ENCODE results near the gene EGLN2. TPM values are rescaled to one million over a fixed set of nuclear protein-coding genes. Genes with fewer than 3 reads are reported as not detected.
"Not testable (repeated sequence)": the region's sequence is repeated elsewhere in the genome, so short reads cannot be mapped to it uniquely, and the experiment has no call there.

EGLN2 gene
- total and polyA plus RNA-seq, 9 of the 15 experiments (the other 6 are each of a cell fraction or from before 2014, with no cell fraction given): 9.6 to 114 (median 71.0) TPM

GRCh38 chr19:40842997-40843652 is 44.1 kb downstream of the EGLN2 start:
- H3K9me3 ChIP-seq (replicated peaks; ENCODE audit: control insufficient read depth, insufficient read depth, low read depth, low read length); H3K27me3 ChIP-seq (ENCODE audit: control insufficient read depth in 2 of 2, insufficient read depth in 2 of 2, low read length in 2 of 2); intact Hi-C loops (cut with micrococcal nuclease); H3K79me2 ChIP-seq (ENCODE audit: control insufficient read depth, insufficient read depth, low read length); DNase-seq (ENCODE audit: extremely low read depth in 1 of 4, low spot score in 3 of 4); BruUV-seq (replicated peaks); H3K4me2 ChIP-seq (ENCODE audit: insufficient read depth, low read length); H3K4me3 ChIP-seq; CTCF ChIA-PET (ENCODE audit: low intra/inter-chr PET ratio); POLR2A ChIA-PET; in situ Hi-C loops (cut with MboI); H3K4me1 ChIP-seq (replicated peaks in 1 of 2; ENCODE audit: control insufficient read depth in 2 of 2, insufficient read depth in 2 of 2, low read length in 2 of 2); H3K9me1 ChIP-seq (ENCODE audit: control insufficient read depth, insufficient read depth, low read length); H3K9ac ChIP-seq (ENCODE audit: insufficient read depth in 1 of 2, low read depth in 2 of 2, low read length in 2 of 2); H4K20me1 ChIP-seq (replicated peaks; ENCODE audit: control insufficient read depth, insufficient read depth, low read length); ATAC-seq; FAIRE-seq; H3K27ac ChIP-seq (ENCODE audit: extremely low read depth, low read depth, low read length); H3K36me3 ChIP-seq (ENCODE audit: control insufficient read depth, insufficient read depth, low read length): not testable (repeated sequence)
- TF ChIP-seq RBM25 (IDR thresholded peaks at IDR 0.05; ENCODE audit: low read depth, low read length, severe bottlenecking) (peak; percentile 76), BCOR (IDR thresholded peaks at IDR 0.05) (0 out of 2 replicates have a peak, but pooled peaks have one; percentile 28)
- peak overlapping the region; percentile 77 for H2AFZ ChIP-seq (ENCODE audit: low read depth, low read length)
- 61% methylated on average over 9 of the region's 12 CpGs for WGBS (ENCODE audit: insufficient coverage, low coverage, missing lambda C conversion rate)

- CTCF ChIA-PET (ENCODE audit: low intra/inter-chr PET ratio); in situ Hi-C loops (cut with MboI); H3K9me1 ChIP-seq (ENCODE audit: control insufficient read depth, insufficient read depth, low read length); BruUV-seq (replicated peaks); H3K9me3 ChIP-seq (replicated peaks; ENCODE audit: control insufficient read depth, insufficient read depth, low read depth, low read length); H3K27me3 ChIP-seq (ENCODE audit: control insufficient read depth in 2 of 2, insufficient read depth in 2 of 2, low read length in 2 of 2); POLR2A ChIA-PET; H3K4me1 ChIP-seq (replicated peaks in 1 of 2; ENCODE audit: control insufficient read depth in 2 of 2, insufficient read depth in 2 of 2, low read length in 2 of 2); H3K4me3 ChIP-seq; intact Hi-C loops (cut with micrococcal nuclease); H4K20me1 ChIP-seq (replicated peaks; ENCODE audit: control insufficient read depth, insufficient read depth, low read length); H3K36me3 ChIP-seq (ENCODE audit: control insufficient read depth, insufficient read depth, low read length); H3K79me2 ChIP-seq (ENCODE audit: control insufficient read depth, insufficient read depth, low read length); H3K9ac ChIP-seq (ENCODE audit: insufficient read depth in 1 of 2, low read depth in 2 of 2, low read length in 2 of 2); H3K27ac ChIP-seq (ENCODE audit: extremely low read depth, low read depth, low read length): not testable (repeated sequence)
- Histone ChIP-seq H3K4me2 (ENCODE audit: insufficient read depth, low read length) (peak overlapping the region; percentile 41; the same call in 1 of the 2 replicates), H2AFZ (ENCODE audit: low read depth, low read length) (peak overlapping the region; percentile 77)
- DNase-seq (ENCODE audit: extremely low read depth in 1 of 4, low spot score in 3 of 4) (peak; percentile 35 to 66 (median 56)), ATAC-seq (peak; percentile 96), FAIRE-seq (peak; percentile 80)
- WGBS (ENCODE audit: insufficient coverage, low coverage, missing lambda C conversion rate): 12% methylated on average over 14 of the region's 19 CpGs
- TF ChIP-seq L3MBTL2 (IDR thresholded peaks at IDR 0.05) (peak; percentile 73; the same call in 1 of the 2 replicates), HDAC1 (IDR thresholded peaks at IDR 0.05) (peak in 1 of 2 experiments; percentile 36; a peak in 1 of 4 replicates), PRDM10 (IDR thresholded peaks at IDR 0.05; ENCODE audit: partially characterized antibody) (peak; percentile 68)
Measured at GRCh38 chr19:40843653-40844052, 44.7 kb downstream of the EGLN2 start.

Measured in K562 (cell line).